HepG2 (cell line): ENCODE results near the gene TRAF5. TPM values are rescaled to one million over a fixed set of nuclear protein-coding genes. Genes with fewer than 3 reads are reported as not detected.

Experiments
- ATAC-seq: fragments of 200-7000 bp; cut with Tn5 transposase; 3 replicates; pipeline ENCODE4 v1.9.1; 2020; ENCODE audit warnings: mild to moderate bottlenecking, moderate library complexity
- BruUV-seq: library from RNA; stranded (reverse); fragments of 400-500 nt; replicated peaks from 2 replicates; lab custom pipeline; 2021; lab: Mats Ljungman, UMichigan
- CTCF ChIA-PET: fragments of 300-600 bp; formaldehyde crosslinking; extraction: SDS; loops from one replicate; lab custom pipeline; 2021; ENCODE audit warnings: low total read pairs, inconsistent platforms, low intra/inter-chr PET ratio; lab: Yijun Ruan, JAX
- POLR2A ChIA-PET: fragments of 350-600 bp; sonication (Branson Sonifier 250); formaldehyde crosslinking; loops from one replicate; lab custom pipeline; 2020; ENCODE audit warnings: antibody characterized with exemption, inconsistent platforms; lab: Yijun Ruan, JAX
- DNase-seq: peaks from one replicate; pipeline ENCODE4 v3.0.0-alpha.2; 2015; ENCODE audit warnings: low spot score
- FAIRE-seq: peaks from 3 replicates; lab custom pipeline; 2011; peaks lifted over from hg19 to GRCh38; lab: Jason Lieb, UNC
- H2AFZ ChIP-seq: one replicate; pipeline ENCODE4 v1.6.1; 2011; ENCODE audit warnings: low read length, inconsistent platforms
- H3K27ac ChIP-seq: fragments of 300-600 bp; 3 replicates; pipeline ENCODE4 v1.8.0; 2011; ENCODE audit warnings: mixed run types, mild to moderate bottlenecking, mixed read lengths, low read length, inconsistent platforms; ENCODE audit not compliant: insufficient read depth; ENCODE audit errors: extremely low read length
- H3K27me3 ChIP-seq, 2 experiments: fragments of 200-600 bp in 1 of 2; 2 replicates in 1 of 2; 3 replicates in 1 of 2; pipeline versions ENCODE4 v1.6.0 to v1.8.0; 2011; ENCODE audit warnings: low read length in 2 of 2, mild to moderate bottlenecking in 2 of 2, moderate library complexity in 2 of 2, inconsistent platforms in 1 of 2; ENCODE audit not compliant: insufficient read depth in 2 of 2, control insufficient read depth in 1 of 2
- H3K36me3 ChIP-seq, 2 experiments: fragments of 200-600 bp in 1 of 2; replicated peaks in 1 of 2; 2 replicates in 1 of 2; 3 replicates in 1 of 2; pipeline versions ENCODE4 v1.5.1 to v1.8.0; 2011; ENCODE audit warnings: low read length in 2 of 2, inconsistent platforms in 1 of 2; ENCODE audit not compliant: insufficient read depth in 2 of 2, control insufficient read depth in 1 of 2
- H3K4me1 ChIP-seq: 2 replicates; pipeline ENCODE4 v1.5.1; 2012; ENCODE audit warnings: low read length, inconsistent platforms; ENCODE audit not compliant: insufficient read depth
- H3K4me2 ChIP-seq: 2 replicates; pipeline ENCODE4 v1.6.0; 2011; ENCODE audit warnings: low read depth, low read length, inconsistent platforms
- H3K4me3 ChIP-seq, 3 experiments: fragments of 200-600 bp in 1 of 3; sonication (generic), shearing (Covaris generic) in 1 of 3; replicated peaks in 1 of 3; 2 replicates each; pipeline ENCODE4 v1.5.1; 2011 to 2016; ENCODE audit warnings: low read length in 3 of 3, inconsistent platforms in 2 of 3, low read depth in 2 of 3, mild to moderate bottlenecking in 2 of 3, control low read depth in 1 of 3, mixed read lengths in 1 of 3; ENCODE audit not compliant: insufficient read depth in 1 of 3
- H3K79me2 ChIP-seq: one replicate; pipeline ENCODE4 v1.6.1; 2011; ENCODE audit warnings: low read length, inconsistent platforms; ENCODE audit not compliant: insufficient read depth
- H3K9ac ChIP-seq: 2 replicates; pipeline ENCODE4 v1.6.0; 2011; ENCODE audit warnings: mild to moderate bottlenecking, low read depth, low read length, inconsistent platforms; ENCODE audit not compliant: insufficient read depth
- H3K9me3 ChIP-seq: 2 replicates; pipeline ENCODE4 v1.5.1; 2012; ENCODE audit warnings: mild to moderate bottlenecking, low read length
- H4K20me1 ChIP-seq: 2 replicates; pipeline ENCODE4 v1.6.0; 2011; ENCODE audit warnings: inconsistent platforms, mild to moderate bottlenecking, low read length, moderate library complexity; ENCODE audit not compliant: insufficient read depth
- AGO1 ChIP-seq: fragments of 200-400 bp; formaldehyde crosslinking; IDR thresholded peaks from 2 replicates; pipeline ENCODE4 v1.6.1; 2017; ENCODE audit warnings: mild to moderate bottlenecking, low read depth, low read length, moderate library complexity; ENCODE audit not compliant: poor library complexity, severe bottlenecking
- FOXJ3 ChIP-seq: sonication (generic); formaldehyde crosslinking; IDR thresholded peaks from 2 replicates; pipeline ENCODE4 v1.4.0; 2020; ENCODE audit warnings: missing genetic modification reagents, mild to moderate bottlenecking, borderline replicate concordance
- HDAC2 ChIP-seq: sonication (generic); formaldehyde crosslinking; IDR thresholded peaks from 2 replicates; pipeline ENCODE4 v1.4.0; 2020; ENCODE audit warnings: missing genetic modification reagents
- KDM5B ChIP-seq: sonication (generic); formaldehyde crosslinking; IDR thresholded peaks from 2 replicates; pipeline ENCODE4 v1.4.0; 2020; ENCODE audit warnings: missing genetic modification reagents, mild to moderate bottlenecking, borderline replicate concordance
- MNT ChIP-seq: fragments of 450-650 bp; IDR thresholded peaks from 2 replicates; pipeline ENCODE4 v1.6.1; 2016
- NFYC ChIP-seq: IDR thresholded peaks from 2 replicates; pipeline ENCODE4 v1.6.1; 2016; ENCODE audit warnings: missing genetic modification reagents, missing compliant biosample characterization
- RBM39 ChIP-seq: fragments of 200-400 bp; formaldehyde crosslinking; IDR thresholded peaks from one replicate; pipeline ENCODE4 v1.6.1; 2018; ENCODE audit warnings: antibody characterized with exemption, mild to moderate bottlenecking, low read depth, low read length; ENCODE audit not compliant: poor library complexity, severe bottlenecking
- RFX3 ChIP-seq: IDR thresholded peaks from 2 replicates; pipeline ENCODE4 v1.6.1; 2016; ENCODE audit warnings: missing biosample characterization, missing genetic modification reagents
- RORA ChIP-seq: sonication (generic); formaldehyde crosslinking; IDR thresholded peaks from 2 replicates; pipeline ENCODE4 v1.5.0; 2020; ENCODE audit warnings: mild to moderate bottlenecking, missing genetic modification reagents, moderate library complexity
- TBP ChIP-seq: sonication (generic); formaldehyde crosslinking; IDR thresholded peaks from 2 replicates; pipeline ENCODE4 v1.5.0; 2020; ENCODE audit warnings: missing genetic modification reagents
- TBX3 ChIP-seq: fragments of 450-650 bp; IDR thresholded peaks from 2 replicates; pipeline ENCODE4 v1.6.1; 2017; ENCODE audit warnings: antibody characterized with exemption, mild to moderate bottlenecking, inconsistent platforms, borderline replicate concordance
- YY1 ChIP-seq: IDR thresholded peaks from 2 replicates; pipeline ENCODE4 v1.6.1; 2011; ENCODE audit warnings: low read length, low read depth, moderate library complexity, mild to moderate bottlenecking; ENCODE audit not compliant: insufficient read depth, insufficient replicate concordance
- ZNF280B ChIP-seq: sonication (generic); formaldehyde crosslinking; IDR thresholded peaks from 2 replicates; pipeline ENCODE4 v1.5.0; 2020; ENCODE audit warnings: missing genetic modification reagents, mild to moderate bottlenecking, borderline replicate concordance
- ZNF460 ChIP-seq: sonication (generic); formaldehyde crosslinking; IDR thresholded peaks from 2 replicates; pipeline ENCODE4 v1.5.1; 2020; ENCODE audit warnings: missing genetic modification reagents, mild to moderate bottlenecking, borderline replicate concordance
- ZNF546 ChIP-seq: sonication (generic); formaldehyde crosslinking; conservative IDR thresholded peaks from 2 replicates; pipeline ENCODE4 v1.8.1; 2023; ENCODE audit warnings: mild to moderate bottlenecking, missing genetic modification reagents
- ZNF552 ChIP-seq: sonication (generic); formaldehyde crosslinking; IDR thresholded peaks from 2 replicates; pipeline ENCODE4 v1.9.0; 2022; ENCODE audit warnings: missing genetic modification reagents, mild to moderate bottlenecking, borderline replicate concordance
- ZNF580 ChIP-seq: IDR thresholded peaks from 2 replicates; pipeline ENCODE4 v1.6.1; 2016; ENCODE audit warnings: low read depth, borderline replicate concordance
- ZNF703 ChIP-seq: sonication (generic); formaldehyde crosslinking; IDR thresholded peaks from 2 replicates; pipeline ENCODE4 v1.5.1; 2020; ENCODE audit warnings: missing genetic modification reagents, mild to moderate bottlenecking, moderate library complexity, borderline replicate concordance
- ZNF761 ChIP-seq: sonication (generic); formaldehyde crosslinking; conservative IDR thresholded peaks from 2 replicates; pipeline ENCODE4 v1.4.0; 2020; ENCODE audit warnings: mild to moderate bottlenecking, missing genetic modification reagents
- WGBS: methylation state at CpG from one replicate; pipeline ENCODE4 v1.1.6; 2017; ENCODE audit warnings: low lambda C conversion rate; 5-methylcytosine and 5-hydroxymethylcytosine counted together
- in situ Hi-C: cut with HindIII; loops from 2 replicates; pipeline ENCODE4 v1.10.0; 2017; ENCODE audit warnings: low pct_unique_long_range_greater_than_20kb; ENCODE audit not compliant: extremely low pct_ligation_motif_present
- intact Hi-C: fragments of 100-400 bp; cut with micrococcal nuclease; formaldehyde crosslinking; loops from one replicate; pipeline ENCODE4 v1.10.0; 2022; ENCODE audit not compliant: unreplicated experiment
- polyA plus RNA-seq, 8 experiments: library from polyadenylated mRNA; depleted of rRNA in 3 of 8; stranded (reverse) in 7 of 8; unstranded in 1 of 8; fragments of >200 nt; fragmentation: Illumina TruSeq in 4 of 8; extraction: Trizol in 4 of 8; gene quantifications; 2 replicates each; pipeline versions ENCODE4 v1.2.1 to v1.2.3, GENCODE V29; 2011 to 2016; ENCODE audit warnings: low read depth in 4 of 8, missing spikeins in 1 of 8, mixed read lengths in 1 of 8; ENCODE audit not compliant: insufficient read depth in 1 of 8
- total RNA-seq, 5 experiments: library from RNA; depleted of rRNA; stranded (reverse); fragments of >200 nt; fragmentation: Illumina TruSeq; extraction: Trizol; gene quantifications; 2 replicates each; pipeline ENCODE4 v1.2.3, GENCODE V29; 2016; ENCODE audit warnings: low read depth in 1 of 5

TRAF5 gene
- total and polyA plus RNA-seq, 2 of the 13 experiments (the other 11 are each of a cell fraction or from before 2014, with no cell fraction given) = 0.27 to 1.6 TPM

- in situ Hi-C loops = loop anchor here (10.0 kb wide), 2 partner anchors 187 to 327 kb away; no protein-coding TSS in a partner anchor
- peaks cover 24% of the 10 kb centered on the region; the same call in 1 of the 2 replicates for H3K4me1 ChIP-seq
These were observed 1.6 kb downstream of the TRAF5 start for GRCh38 chr1:211328084-211328694.

More at GRCh38 chr1:211328084-211328694, 1.6 kb downstream of the TRAF5 start:
- Histone ChIP-seq H2AFZ (no peak overlapping the region), H3K27ac (no peak overlapping the region), H3K4me3 (no peak overlapping the region), H3K9me3 (no peaks in the 10 kb centered on the region), H3K27me3 (peaks cover 0 to 46% of the 10 kb centered on the region in 2 experiments; a peak in 4 of 5 replicates), H3K9ac (no peak overlapping the region), H3K36me3 (no peaks in the 10 kb centered on the region), H4K20me1 (no peaks in the 10 kb centered on the region), H3K79me2 (no peaks in the 10 kb centered on the region), H3K4me2 (no peak overlapping the region)
- ATAC-seq (no peak), DNase-seq (no peak), FAIRE-seq (no peak)
- TF ChIP-seq RFX3 (no peak), HDAC2 (no peak), ZNF546 (CRISPR knock-in tag) (no peak), ZNF280B (CRISPR knock-in tag) (no peak), TBP (CRISPR knock-in tag) (no peak), YY1 (no peak), ZNF552 (CRISPR knock-in tag) (no peak), RBM39 (no peak), ZNF761 (CRISPR knock-in tag) (no peak), RORA (CRISPR knock-in tag) (no peak), ZNF703 (no peak), NFYC (CRISPR knock-in tag) (no peak), FOXJ3 (no peak), KDM5B (no peak), AGO1 (no peak), MNT (no peak), TBX3 (no peak), ZNF580 (CRISPR knock-in tag) (no peak), ZNF460 (CRISPR knock-in tag) (no peak)
- ChIA-PET POLR2A (no interaction called here), CTCF (no interaction called here)
- intact Hi-C loops = loop anchor here (5.0 kb wide), 1 partner anchor 49 kb away; no protein-coding TSS in a partner anchor
- BruUV-seq = no TSS peak
- WGBS = 75% methylated on average over 11 of the region's 11 CpGs
